ENCODE results near the gene IRF2BP1. TPM values are rescaled to one million over a fixed set of nuclear protein-coding genes. Genes with fewer than 3 reads are reported as not detected.

Gene IRF2BP1
- total and polyA plus RNA-seq, 2 of the 13 experiments (the other 11 are each of a cell fraction or from before 2014, with no cell fraction given): 4.3 to 14.3 TPM

GRCh38 chr19:45901432-45901911 is 15.5 kb upstream of the IRF2BP1 start (continued):
- TF ChIP-seq DRAP1 (CRISPR knock-in tag; IDR thresholded peaks at IDR 0.05) (no peak), ZNF563 (CRISPR knock-in tag; IDR thresholded peaks at IDR 0.05) (no peak; the same call in 1 of the 2 replicates), ZNF839 (CRISPR knock-in tag; IDR thresholded peaks at IDR 0.05; ENCODE audit: borderline replicate concordance) (no peak), SNRNP70 (IDR thresholded peaks at IDR 0.05; ENCODE audit: low read depth, low read length) (no peak), FOSL1 (CRISPR knock-in tag; IDR thresholded peaks at IDR 0.05; ENCODE audit: borderline replicate concordance) (no peak), SNAI1 (CRISPR knock-in tag; IDR thresholded peaks at IDR 0.05; ENCODE audit: borderline replicate concordance) (no peak), TERF1 (CRISPR knock-in tag; IDR thresholded peaks at IDR 0.05) (no peak), IRF2 (CRISPR knock-in tag; IDR thresholded peaks at IDR 0.05) (no peak), ZNF256 (CRISPR knock-in tag; conservative IDR thresholded peaks at IDR 0.05) (no peak), CBX2 (IDR thresholded peaks at IDR 0.05; ENCODE audit: low read depth, low read length) (no peak), CBX2 (CRISPR knock-in tag; IDR thresholded peaks at IDR 0.05; ENCODE audit: low read depth) (no peak), HIC2 (CRISPR knock-in tag; IDR thresholded peaks at IDR 0.05; ENCODE audit: low read depth) (no peak), ZNF782 (CRISPR knock-in tag; IDR thresholded peaks at IDR 0.05; ENCODE audit: borderline replicate concordance) (peak; percentile 27; the same call in 1 of the 2 replicates), ZNF484 (CRISPR knock-in tag; IDR thresholded peaks at IDR 0.05; ENCODE audit: borderline replicate concordance, low read depth) (no peak), ZKSCAN8 (CRISPR knock-in tag; IDR thresholded peaks at IDR 0.05; ENCODE audit: borderline replicate concordance) (no peak), ZNF780A (CRISPR knock-in tag; IDR thresholded peaks at IDR 0.05) (no peak), ZNF136 (CRISPR knock-in tag; IDR thresholded peaks at IDR 0.05; ENCODE audit: low read depth) (no peak), ZNF44 (CRISPR knock-in tag; IDR thresholded peaks at IDR 0.05) (no peak), PPARG (CRISPR knock-in tag; conservative IDR thresholded peaks at IDR 0.05) (no peak), CENPBD1 (CRISPR knock-in tag; IDR thresholded peaks at IDR 0.05; ENCODE audit: borderline replicate concordance, low read depth) (no peak), CHD4 (IDR thresholded peaks at IDR 0.05; ENCODE audit: borderline replicate concordance, low read length) (0 out of 2 replicates have a peak, but pooled peaks have one; percentile 53), RAD51 (IDR thresholded peaks at IDR 0.05; ENCODE audit: borderline replicate concordance) (no peak), PBX2 (CRISPR knock-in tag; IDR thresholded peaks at IDR 0.05) (no peak), RNF2 (conservative IDR thresholded peaks at IDR 0.05; ENCODE audit: low read depth) (no peak), DNMT3B (CRISPR knock-in tag; conservative IDR thresholded peaks at IDR 0.05) (no peak), MZF1 (CRISPR knock-in tag; IDR thresholded peaks at IDR 0.05; ENCODE audit: borderline replicate concordance) (no peak), PLRG1 (conservative IDR thresholded peaks at IDR 0.05) (no peak), HNF4A (CRISPR knock-in tag; IDR thresholded peaks at IDR 0.05) (no peak), ADNP (CRISPR knock-in tag; IDR thresholded peaks at IDR 0.05) (no peak)

Measured in HepG2 (cell line).